ENCODE data around the gene JTB.
A peak's percentile ranks its signal among the peaks of the same experiment; 100 is the strongest.
"Not testable (repeated sequence)": the region's sequence is repeated elsewhere in the genome, so short reads cannot be mapped to it uniquely, and the experiment has no call there.

Gene JTB

DNA sequence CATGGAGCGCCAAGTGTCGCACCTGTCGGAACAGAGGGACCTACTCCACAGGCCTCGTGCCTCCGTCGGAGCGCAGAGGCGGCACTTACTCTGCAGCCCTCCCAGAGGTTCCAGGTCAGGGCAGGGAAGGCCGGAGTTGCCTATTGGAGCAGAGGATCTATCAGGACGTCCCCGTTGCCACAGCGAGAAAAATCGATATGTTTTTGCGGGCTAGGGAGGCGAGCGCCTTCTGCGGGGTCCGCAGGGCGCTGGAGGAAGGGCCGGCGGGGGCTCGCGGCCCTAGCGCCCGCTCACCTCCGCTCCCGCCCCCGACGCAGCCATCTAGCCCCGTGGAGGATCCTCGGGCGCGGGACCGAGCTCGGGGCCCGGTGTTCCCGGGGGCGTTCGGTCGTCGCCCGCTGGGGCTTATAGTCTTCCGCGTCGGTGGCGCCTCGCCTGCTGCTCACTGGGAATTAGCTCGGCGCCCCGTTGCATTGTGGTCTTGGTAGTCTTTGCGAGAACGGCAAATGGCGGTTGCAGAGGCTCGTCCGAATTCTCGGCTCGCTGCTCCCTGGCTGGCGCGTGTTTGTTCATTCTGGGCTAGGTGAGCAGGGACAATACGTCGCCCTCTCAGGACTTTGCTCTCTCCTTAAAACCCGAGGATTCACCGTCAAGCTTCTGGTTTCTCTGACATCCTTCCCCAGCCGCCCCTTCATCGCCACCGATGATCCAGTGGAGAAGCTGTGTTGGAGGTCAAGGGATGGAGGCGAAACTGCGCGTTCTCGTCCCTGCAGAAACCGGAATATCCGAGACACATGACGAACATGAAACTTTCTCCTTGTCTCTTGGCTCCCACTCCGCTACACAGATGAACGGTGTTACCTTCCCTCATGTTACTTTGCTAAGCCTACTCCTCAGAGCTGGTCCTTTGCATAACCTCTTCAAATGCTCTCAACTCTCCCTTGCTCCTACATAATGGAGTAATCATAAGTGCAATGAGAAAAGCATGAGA is at the start of gene JTB:
Gene JTB (minus strand): TSS at position 425 of the 991 bp plus-strand sequence. CDS start 422 bp downstream, at position 3.
- DNase-seq (ENCODE audit: low spot score), result peak; percentile 92
- TF ChIP-seq, protein P1, sequence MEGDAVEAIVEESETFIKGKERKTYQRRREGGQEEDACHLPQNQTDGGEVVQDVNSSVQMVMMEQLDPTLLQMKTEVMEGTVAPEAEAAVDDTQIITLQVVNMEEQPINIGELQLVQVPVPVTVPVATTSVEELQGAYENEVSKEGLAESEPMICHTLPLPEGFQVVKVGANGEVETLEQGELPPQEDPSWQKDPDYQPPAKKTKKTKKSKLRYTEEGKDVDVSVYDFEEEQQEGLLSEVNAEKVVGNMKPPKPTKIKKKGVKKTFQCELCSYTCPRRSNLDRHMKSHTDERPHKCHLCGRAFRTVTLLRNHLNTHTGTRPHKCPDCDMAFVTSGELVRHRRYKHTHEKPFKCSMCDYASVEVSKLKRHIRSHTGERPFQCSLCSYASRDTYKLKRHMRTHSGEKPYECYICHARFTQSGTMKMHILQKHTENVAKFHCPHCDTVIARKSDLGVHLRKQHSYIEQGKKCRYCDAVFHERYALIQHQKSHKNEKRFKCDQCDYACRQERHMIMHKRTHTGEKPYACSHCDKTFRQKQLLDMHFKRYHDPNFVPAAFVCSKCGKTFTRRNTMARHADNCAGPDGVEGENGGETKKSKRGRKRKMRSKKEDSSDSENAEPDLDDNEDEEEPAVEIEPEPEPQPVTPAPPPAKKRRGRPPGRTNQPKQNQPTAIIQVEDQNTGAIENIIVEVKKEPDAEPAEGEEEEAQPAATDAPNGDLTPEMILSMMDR (IDR thresholded peaks at IDR 0.05; ENCODE audit: extremely low read depth, insufficient read depth, missing control alignments), result no peak
- in situ Hi-C loops (cut with MboI; ENCODE audit: low pct_unique_long_range_greater_than_20kb, low sequenced_read_pairs, unreplicated experiment), result loop anchor here (25.0 kb wide), 1 partner anchor 465 kb away; no protein-coding TSS in a partner anchor

DNA sequence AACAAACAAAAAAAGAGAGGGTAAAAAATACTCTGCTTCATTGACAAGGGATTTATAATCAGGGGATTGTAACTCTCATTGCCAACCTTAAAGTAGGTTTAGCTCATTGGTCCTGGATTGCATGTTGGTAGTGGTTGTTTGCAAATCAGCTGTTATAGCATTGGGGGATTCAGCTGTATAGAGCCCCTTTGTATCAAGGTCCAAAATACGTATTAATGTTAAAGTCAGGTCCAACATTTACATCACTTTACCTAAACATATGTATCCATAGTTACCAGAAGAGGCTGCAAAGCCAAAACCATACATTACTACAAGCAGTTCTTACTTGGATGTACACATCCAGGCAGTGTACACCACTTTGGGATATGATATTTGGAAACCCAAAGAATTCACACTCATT is 42.5 kb upstream of the JTB start:
- TF ChIP-seq, protein P1 (IDR thresholded peaks at IDR 0.05; ENCODE audit: extremely low read depth, insufficient read depth, missing control alignments), result no peak
- in situ Hi-C loops (cut with MboI; ENCODE audit: low pct_unique_long_range_greater_than_20kb, low sequenced_read_pairs, unreplicated experiment), result no loop called here
- DNase-seq (ENCODE audit: low spot score), result no peak

DNA sequence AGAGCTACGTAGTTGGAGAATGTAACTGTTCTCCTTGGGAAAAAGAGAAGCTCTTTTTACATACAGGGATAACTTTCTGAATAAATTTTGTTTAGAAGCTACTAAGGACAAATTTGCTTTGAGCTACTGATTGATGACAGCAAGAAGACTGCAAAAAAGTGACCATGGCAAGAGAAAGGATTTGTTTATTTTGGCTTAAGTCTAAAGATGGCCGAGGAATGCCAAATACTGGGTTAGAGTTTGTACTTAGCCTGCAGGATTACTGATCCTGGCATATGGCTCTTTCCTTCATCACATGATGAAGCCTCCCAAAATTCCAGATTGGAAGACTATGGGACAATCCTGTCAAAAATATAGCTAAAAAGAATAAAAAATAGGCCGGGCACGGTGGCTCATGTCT is 41.8 kb upstream of the JTB start:
- TF ChIP-seq, protein P1 (IDR thresholded peaks at IDR 0.05; ENCODE audit: extremely low read depth, insufficient read depth, missing control alignments), result no peak
- no peak for DNase-seq (ENCODE audit: low spot score)
- in situ Hi-C loops (cut with MboI; ENCODE audit: low pct_unique_long_range_greater_than_20kb, low sequenced_read_pairs, unreplicated experiment), result no loop called here

DNA sequence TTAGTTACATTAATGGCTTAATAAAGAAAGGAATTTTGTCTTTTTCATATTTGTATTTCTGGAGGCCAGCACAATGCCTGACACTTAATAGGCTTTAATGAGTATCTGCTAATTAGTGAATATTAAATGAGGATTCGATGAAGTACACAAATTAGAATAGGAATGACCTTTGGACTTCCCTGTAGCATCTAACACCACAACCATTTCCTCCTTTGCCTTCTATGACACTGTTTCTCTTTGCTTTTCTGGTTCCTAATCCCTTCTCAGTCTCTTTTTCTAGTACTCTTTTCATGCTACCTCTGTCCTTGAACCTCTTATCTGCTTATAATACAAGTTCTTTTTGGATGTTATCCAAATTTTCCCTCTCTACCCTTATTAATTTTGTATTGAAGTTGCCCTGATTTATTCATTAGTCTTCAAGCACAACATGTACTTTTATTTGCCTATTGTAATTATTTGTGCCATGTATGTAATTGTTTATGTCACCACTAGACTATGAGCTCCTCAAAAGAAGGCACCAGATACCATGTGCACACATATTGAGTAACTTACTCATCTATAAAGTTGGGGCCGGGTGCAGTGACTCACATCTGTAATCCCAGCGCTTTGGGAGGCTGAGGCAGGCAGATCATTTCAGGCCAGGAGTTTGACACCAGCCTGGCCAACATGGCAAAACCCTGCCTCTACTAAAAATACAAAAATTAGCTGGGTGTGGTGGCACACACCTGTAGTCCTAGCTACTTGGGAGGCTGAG is 36.9 kb upstream of the JTB start:
- TF ChIP-seq, protein P1 (IDR thresholded peaks at IDR 0.05; ENCODE audit: extremely low read depth, insufficient read depth, missing control alignments), result no peak
- DNase-seq (ENCODE audit: low spot score), result no peak
- in situ Hi-C loops (cut with MboI; ENCODE audit: low pct_unique_long_range_greater_than_20kb, low sequenced_read_pairs, unreplicated experiment), result no loop called here

DNA sequence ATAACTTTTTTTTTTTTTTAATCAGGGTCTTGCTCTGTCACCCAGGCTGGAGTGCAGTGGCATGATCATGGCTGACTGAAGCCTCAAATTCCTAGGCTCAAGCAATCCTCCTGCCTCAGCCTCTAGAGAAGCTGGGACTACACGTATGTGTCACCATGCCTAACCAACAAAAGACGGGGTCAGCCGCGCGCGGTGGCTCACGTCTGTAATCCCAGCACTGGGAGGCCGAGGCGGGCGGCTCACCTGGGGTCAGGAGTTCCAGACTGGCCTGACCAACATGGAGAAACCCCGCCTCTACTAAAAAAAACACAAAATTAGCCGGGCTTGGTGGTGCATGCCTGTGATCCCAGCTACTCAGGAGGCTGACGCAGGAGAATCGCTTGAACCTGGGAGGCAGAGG is 35.1 kb upstream of the JTB start:
- DNase-seq (ENCODE audit: low spot score); in situ Hi-C loops (cut with MboI; ENCODE audit: low pct_unique_long_range_greater_than_20kb, low sequenced_read_pairs, unreplicated experiment): not testable (repeated sequence)

DNA sequence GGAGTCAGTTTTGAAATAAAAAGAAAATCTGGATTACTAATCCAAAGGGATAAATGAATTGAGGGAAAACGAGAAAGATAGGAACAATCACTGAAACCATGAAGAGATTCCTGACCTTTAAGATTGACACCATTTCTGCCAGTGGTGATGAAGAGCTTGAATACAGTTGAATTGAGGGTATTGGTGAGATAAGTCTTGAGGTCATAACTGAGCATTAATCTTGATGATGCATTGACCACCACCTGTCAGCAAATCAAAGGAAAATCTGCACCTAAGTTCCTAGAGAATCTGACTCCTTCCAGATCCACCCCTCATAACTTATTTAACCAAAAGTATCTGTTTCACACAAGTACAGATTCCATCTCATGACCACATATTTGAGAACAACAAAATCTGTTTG is 34.7 kb upstream of the JTB start:
- TF ChIP-seq, protein P1 (IDR thresholded peaks at IDR 0.05; ENCODE audit: extremely low read depth, insufficient read depth, missing control alignments), result no peak
- in situ Hi-C loops (cut with MboI; ENCODE audit: low pct_unique_long_range_greater_than_20kb, low sequenced_read_pairs, unreplicated experiment), result no loop called here

More for the DNA sequence above, 34.7 kb upstream of the JTB start:
- no peak for DNase-seq (ENCODE audit: low spot score)
